D721Med (cell line): ENCODE results near the gene TRIOBP.

Experiments used
- DNase-seq: peaks from one replicate; pipeline ENCODE4 v3.0.0; 2011; ENCODE audit warnings: low spot score; ENCODE audit not compliant: insufficient read length
- FAIRE-seq: peaks from 2 replicates; lab custom pipeline; 2011; peaks lifted over from hg19 to GRCh38; lab: Jason Lieb, UNC
- TF ChIP-seq, protein P1 (sequence below): IDR thresholded peaks from 2 replicates; pipeline ENCODE4 v1.5.1; 2012; ENCODE audit warnings: mild to moderate bottlenecking, control low read depth; ENCODE audit not compliant: insufficient read depth; ENCODE audit errors: missing control alignments

The TRIOBP gene

GRCh38 chr22:37749831-37750595 lies 53.2 kb downstream of the TRIOBP start:
- TF ChIP-seq, protein P1, sequence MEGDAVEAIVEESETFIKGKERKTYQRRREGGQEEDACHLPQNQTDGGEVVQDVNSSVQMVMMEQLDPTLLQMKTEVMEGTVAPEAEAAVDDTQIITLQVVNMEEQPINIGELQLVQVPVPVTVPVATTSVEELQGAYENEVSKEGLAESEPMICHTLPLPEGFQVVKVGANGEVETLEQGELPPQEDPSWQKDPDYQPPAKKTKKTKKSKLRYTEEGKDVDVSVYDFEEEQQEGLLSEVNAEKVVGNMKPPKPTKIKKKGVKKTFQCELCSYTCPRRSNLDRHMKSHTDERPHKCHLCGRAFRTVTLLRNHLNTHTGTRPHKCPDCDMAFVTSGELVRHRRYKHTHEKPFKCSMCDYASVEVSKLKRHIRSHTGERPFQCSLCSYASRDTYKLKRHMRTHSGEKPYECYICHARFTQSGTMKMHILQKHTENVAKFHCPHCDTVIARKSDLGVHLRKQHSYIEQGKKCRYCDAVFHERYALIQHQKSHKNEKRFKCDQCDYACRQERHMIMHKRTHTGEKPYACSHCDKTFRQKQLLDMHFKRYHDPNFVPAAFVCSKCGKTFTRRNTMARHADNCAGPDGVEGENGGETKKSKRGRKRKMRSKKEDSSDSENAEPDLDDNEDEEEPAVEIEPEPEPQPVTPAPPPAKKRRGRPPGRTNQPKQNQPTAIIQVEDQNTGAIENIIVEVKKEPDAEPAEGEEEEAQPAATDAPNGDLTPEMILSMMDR: no peak
- FAIRE-seq: no peak
- no peak for DNase-seq

GRCh38 chr22:37750596-37751162 lies 53.8 kb downstream of the TRIOBP start:
- no peak for FAIRE-seq
- no peak for DNase-seq
- TF ChIP-seq, protein P1: no peak

DNA sequence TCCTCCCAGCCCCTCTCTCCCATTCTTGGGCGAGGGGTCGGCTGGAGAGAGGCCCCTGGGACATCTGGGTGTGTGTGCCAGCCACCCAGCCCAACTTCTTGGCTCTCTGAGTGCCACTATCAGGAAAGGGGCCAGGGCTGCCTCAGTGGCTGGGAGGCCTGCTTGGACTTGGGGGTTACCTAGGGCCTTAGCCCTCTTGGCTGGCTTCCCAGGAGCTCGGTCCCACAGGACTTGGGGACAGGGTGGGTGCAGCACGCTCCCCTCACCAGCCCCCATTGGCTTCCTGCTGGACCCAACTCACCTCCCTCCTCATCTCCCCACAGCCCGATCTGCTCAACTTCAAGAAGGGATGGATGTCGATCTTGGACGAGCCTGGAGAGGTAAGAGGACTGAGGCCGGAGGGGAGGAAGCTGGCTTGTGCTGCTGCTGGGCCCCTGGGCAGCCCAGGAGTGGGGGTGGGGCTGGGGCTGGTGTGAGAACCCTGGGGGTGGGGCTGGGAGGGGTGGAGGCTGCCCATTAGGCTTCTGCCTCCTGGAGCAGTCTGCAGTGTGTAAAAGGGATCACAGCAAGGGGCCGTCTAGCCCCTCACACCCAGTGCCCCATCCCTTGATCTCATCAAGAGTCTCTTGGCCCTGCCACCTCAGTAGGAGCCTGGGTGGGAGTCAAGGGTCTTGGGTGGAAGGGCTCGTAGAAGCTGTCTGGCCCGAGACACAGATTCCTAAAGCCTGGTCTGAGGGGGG lies 54.8 kb downstream of the TRIOBP start:
- FAIRE-seq: no peak
- TF ChIP-seq, protein P1: no peak
- DNase-seq: no peak

- DNase-seq: no peak
- no peak for FAIRE-seq
These were observed 55.6 kb downstream of the TRIOBP start for GRCh38 chr22:37752189-37753087.

DNA sequence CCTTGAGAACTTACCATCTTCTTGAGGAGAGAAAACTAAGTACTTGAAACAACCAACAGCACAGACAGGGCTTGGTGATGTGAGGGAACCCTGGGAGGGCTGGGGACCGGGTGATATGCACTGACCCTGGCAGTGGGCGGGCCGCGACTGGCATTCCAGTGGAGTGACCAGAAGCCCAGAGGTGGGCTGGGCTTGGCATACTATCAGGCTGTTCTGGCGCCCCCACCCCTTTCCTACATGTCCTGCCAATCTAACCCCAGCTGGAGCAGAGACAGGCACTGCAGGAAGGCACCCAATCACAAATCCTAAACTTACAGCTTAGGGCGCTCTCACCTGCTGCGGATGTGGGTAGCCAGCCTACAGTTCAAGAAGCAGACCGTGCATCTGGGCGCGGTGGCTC lies 56.9 kb downstream of the TRIOBP start:
- DNase-seq: no peak
- no peak for FAIRE-seq
- TF ChIP-seq, protein P1: no peak

More at GRCh38 chr22:37752189-37753087, 55.6 kb downstream of the TRIOBP start:
- TF ChIP-seq, protein P1: no peak

GRCh38 chr22:37757663-37758062 lies 60.8 kb downstream of the TRIOBP start:
- TF ChIP-seq, protein P1: no peak
- FAIRE-seq (no peak), DNase-seq (no peak)
